SK-N-SH treated with all-trans-retinoic acid at 6 μM for 48 hours (cell line): ENCODE data around the gene SMTNL2.

Source experiments
- ATAC-seq: fragments of 200-7000 bp; cut with Tn5 transposase; 3 replicates; pipeline ENCODE4 v1.9.1; 2020; ENCODE audit warnings: mild to moderate bottlenecking, moderate library complexity
- ARNTL ChIP-seq: fragments of 450-650 bp; formaldehyde crosslinking; IDR thresholded peaks from 2 replicates; pipeline ENCODE4 v1.5.0; 2020; ENCODE audit warnings: low read depth, mild to moderate bottlenecking, moderate library complexity, borderline replicate concordance
- BACH2 ChIP-seq: fragments of 250-450 bp; sonication (Bioruptor Pico); IDR thresholded peaks from 2 replicates; pipeline ENCODE4 v1.9.0; 2021; ENCODE audit warnings: mild to moderate bottlenecking, borderline replicate concordance
- CSDC2 ChIP-seq: fragments of 250-450 bp; sonication (Bioruptor Pico); IDR thresholded peaks from 2 replicates; pipeline ENCODE4 v1.5.0; 2020; ENCODE audit warnings: mild to moderate bottlenecking, moderate library complexity
- ESRRG ChIP-seq: fragments of 250-450 bp; sonication (Bioruptor Pico); IDR thresholded peaks from 2 replicates; pipeline ENCODE4 v1.6.1; 2021; ENCODE audit warnings: mild to moderate bottlenecking
- GLIS3 ChIP-seq: fragments of 250-450 bp; sonication (Bioruptor Pico); IDR thresholded peaks from 2 replicates; pipeline ENCODE4 v1.5.0; 2020; ENCODE audit warnings: mild to moderate bottlenecking, moderate library complexity
- ISL1 ChIP-seq: fragments of 250-450 bp; sonication (Bioruptor Pico); IDR thresholded peaks from 2 replicates; pipeline ENCODE4 v2.1.2; 2022; ENCODE audit warnings: mild to moderate bottlenecking, moderate library complexity
- OSR1 ChIP-seq: fragments of 250-450 bp; sonication (Bioruptor Pico); IDR thresholded peaks from 2 replicates; pipeline ENCODE4 v1.8.0; 2022; ENCODE audit warnings: moderate library complexity, mild to moderate bottlenecking, inconsistent platforms
- PPARA ChIP-seq: fragments of 250-450 bp; sonication (Bioruptor Pico); IDR thresholded peaks from 2 replicates; pipeline ENCODE4 v1.5.0; 2020; ENCODE audit warnings: mild to moderate bottlenecking, borderline replicate concordance
- RARB ChIP-seq: fragments of 250-450 bp; sonication (Bioruptor Pico); IDR thresholded peaks from 2 replicates; pipeline ENCODE4 v1.8.0; 2021; ENCODE audit warnings: mild to moderate bottlenecking, moderate library complexity
- TCF4 ChIP-seq: fragments of 250-450 bp; sonication (Bioruptor Pico); IDR thresholded peaks from 2 replicates; pipeline ENCODE4 v1.8.0; 2021; ENCODE audit warnings: mild to moderate bottlenecking, moderate library complexity, borderline replicate concordance
- TOX ChIP-seq: fragments of 250-450 bp; sonication (Bioruptor Pico); IDR thresholded peaks from 2 replicates; pipeline ENCODE4 v1.8.0; 2021; ENCODE audit warnings: mild to moderate bottlenecking, moderate library complexity, borderline replicate concordance
- ZC3H10 ChIP-seq: fragments of 250-450 bp; sonication (Bioruptor Pico); IDR thresholded peaks from 2 replicates; pipeline ENCODE4 v1.5.1; 2021; ENCODE audit warnings: mild to moderate bottlenecking, moderate library complexity
- ZFP3 ChIP-seq: fragments of 250-450 bp; sonication (Bioruptor Pico); IDR thresholded peaks from 2 replicates; pipeline ENCODE4 v1.5.0; 2020; ENCODE audit warnings: mild to moderate bottlenecking, moderate library complexity
- ZFP30 ChIP-seq: fragments of 450-650 bp; formaldehyde crosslinking; IDR thresholded peaks from 2 replicates; pipeline ENCODE4 v1.5.0; 2022; ENCODE audit warnings: mild to moderate bottlenecking, moderate library complexity
- ZNF565 ChIP-seq: fragments of 450-650 bp; formaldehyde crosslinking; conservative IDR thresholded peaks from 2 replicates; pipeline ENCODE4 v1.5.0; 2020; ENCODE audit warnings: low read depth, mild to moderate bottlenecking, moderate library complexity
- ZNF70 ChIP-seq: fragments of 450-650 bp; formaldehyde crosslinking; IDR thresholded peaks from 2 replicates; pipeline ENCODE4 v1.5.0; 2020; ENCODE audit warnings: mild to moderate bottlenecking, moderate library complexity
- ZNF8 ChIP-seq: fragments of 450-650 bp; formaldehyde crosslinking; IDR thresholded peaks from 2 replicates; pipeline ENCODE4 v1.5.0; 2020; ENCODE audit warnings: mild to moderate bottlenecking, moderate library complexity
- TF ChIP-seq, protein P1 (sequence below): fragments of 250-450 bp; sonication (Bioruptor Pico); IDR thresholded peaks from 2 replicates; pipeline ENCODE4 v1.8.0; 2020; ENCODE audit warnings: mild to moderate bottlenecking, moderate library complexity, borderline replicate concordance
- TF ChIP-seq, protein P2 (sequence below): fragments of 250-450 bp; sonication (Bioruptor Pico); IDR thresholded peaks from 2 replicates; pipeline ENCODE4 v1.8.0; 2021; ENCODE audit warnings: low read depth, mild to moderate bottlenecking, moderate library complexity, borderline replicate concordance
- TF ChIP-seq, protein P3 (sequence below): fragments of 250-450 bp; sonication (Bioruptor Pico); IDR thresholded peaks from 2 replicates; pipeline ENCODE4 v1.5.1; 2021; ENCODE audit warnings: mild to moderate bottlenecking, moderate library complexity
- TF ChIP-seq, protein P4 (sequence below): fragments of 250-450 bp; sonication (Bioruptor Pico); IDR thresholded peaks from 2 replicates; pipeline ENCODE4 v1.5.0; 2020; ENCODE audit warnings: mild to moderate bottlenecking, moderate library complexity

The SMTNL2 gene

DNA sequence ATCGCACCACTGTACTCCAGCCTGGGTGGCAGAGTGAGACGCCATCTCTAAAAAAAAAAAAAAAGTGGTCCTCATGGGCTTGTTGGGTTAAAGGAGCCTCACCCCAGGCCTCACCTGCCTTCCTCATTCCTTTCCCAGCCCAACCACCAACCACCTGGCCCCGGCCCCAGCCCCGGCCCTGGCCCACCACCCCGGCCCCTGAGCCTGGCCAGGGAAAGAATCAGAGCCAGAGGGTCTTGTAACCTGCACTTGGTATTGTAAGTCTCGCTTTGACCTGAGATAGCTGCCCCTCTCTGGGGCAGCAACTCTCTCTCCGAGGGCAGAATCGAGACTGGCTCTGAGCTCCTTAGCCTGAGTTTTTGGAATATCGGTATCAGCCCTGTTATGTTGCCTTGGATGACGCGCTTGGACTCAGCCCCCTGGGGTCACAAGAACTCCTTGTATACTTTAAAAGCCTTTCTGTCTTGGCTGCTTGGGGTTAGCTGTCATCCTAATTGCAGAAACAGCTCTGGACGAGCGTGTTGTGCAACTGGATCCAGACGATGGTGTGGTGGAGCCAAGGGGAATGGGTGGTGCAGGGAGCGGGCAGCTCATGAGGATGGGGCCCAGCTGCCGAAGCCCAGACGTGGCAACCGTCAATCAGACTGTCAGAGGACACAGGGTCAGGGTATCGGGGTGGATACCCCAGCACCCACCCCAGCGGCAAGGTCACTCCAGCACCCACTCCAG, 14.6 kb downstream of the SMTNL2 start (continued):
- no peak for TF ChIP-seq BACH2 (CRISPR knock-in tag)
- TF ChIP-seq, all 23 proteins: peak for 0

DNA sequence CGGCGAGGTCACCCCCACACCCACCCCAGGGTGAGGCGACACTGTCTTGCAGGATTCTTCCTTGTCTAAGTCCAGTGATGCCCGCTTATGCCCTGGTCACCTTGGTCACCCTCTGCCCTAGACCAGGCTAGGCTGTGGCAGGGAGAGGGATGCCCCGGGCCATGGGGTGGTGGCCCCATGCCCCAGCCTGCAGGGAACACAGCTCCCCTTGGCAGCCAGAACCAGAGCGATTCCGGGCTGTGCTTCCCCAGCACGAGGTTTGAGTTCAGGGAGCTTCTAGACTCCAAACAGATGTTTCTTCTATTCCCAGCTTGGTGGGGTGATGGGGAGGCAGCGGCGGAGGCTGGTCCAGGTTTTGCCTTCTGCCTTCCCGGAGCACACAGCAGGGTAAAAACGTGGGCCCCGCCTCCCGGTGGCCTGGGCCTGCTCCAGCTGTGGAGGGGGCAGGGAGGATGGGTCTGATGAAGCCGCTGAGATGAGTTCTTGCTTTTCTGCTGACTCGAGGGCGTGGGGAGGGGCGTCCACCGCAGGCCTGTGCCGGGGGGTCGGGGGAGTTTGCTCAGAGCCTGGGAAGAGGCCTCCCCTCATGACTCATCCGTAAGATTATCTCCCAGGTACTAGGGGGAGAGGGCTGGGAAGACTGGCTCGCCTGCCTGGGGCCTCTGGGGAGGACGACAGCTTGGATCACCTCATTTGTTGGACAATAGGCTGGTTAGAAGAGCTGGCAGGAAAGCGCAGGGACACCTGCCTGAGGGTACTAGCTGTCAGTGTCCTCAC, 15.4 kb downstream of the SMTNL2 start:
- ATAC-seq, result peak; percentile 19; the same call in 2 of the 3 replicates
- TF ChIP-seq ZNF565 (CRISPR knock-in tag), result no peak
- no peak for TF ChIP-seq ZFP30 (CRISPR knock-in tag)
- no peak for TF ChIP-seq PPARA
- TF ChIP-seq ZNF8 (CRISPR knock-in tag), result no peak
- TF ChIP-seq, protein P1, sequence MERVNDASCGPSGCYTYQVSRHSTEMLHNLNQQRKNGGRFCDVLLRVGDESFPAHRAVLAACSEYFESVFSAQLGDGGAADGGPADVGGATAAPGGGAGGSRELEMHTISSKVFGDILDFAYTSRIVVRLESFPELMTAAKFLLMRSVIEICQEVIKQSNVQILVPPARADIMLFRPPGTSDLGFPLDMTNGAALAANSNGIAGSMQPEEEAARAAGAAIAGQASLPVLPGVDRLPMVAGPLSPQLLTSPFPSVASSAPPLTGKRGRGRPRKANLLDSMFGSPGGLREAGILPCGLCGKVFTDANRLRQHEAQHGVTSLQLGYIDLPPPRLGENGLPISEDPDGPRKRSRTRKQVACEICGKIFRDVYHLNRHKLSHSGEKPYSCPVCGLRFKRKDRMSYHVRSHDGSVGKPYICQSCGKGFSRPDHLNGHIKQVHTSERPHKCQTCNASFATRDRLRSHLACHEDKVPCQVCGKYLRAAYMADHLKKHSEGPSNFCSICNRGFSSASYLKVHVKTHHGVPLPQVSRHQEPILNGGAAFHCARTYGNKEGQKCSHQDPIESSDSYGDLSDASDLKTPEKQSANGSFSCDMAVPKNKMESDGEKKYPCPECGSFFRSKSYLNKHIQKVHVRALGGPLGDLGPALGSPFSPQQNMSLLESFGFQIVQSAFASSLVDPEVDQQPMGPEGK (CRISPR knock-in tag), result no peak
- no peak for TF ChIP-seq CSDC2 (CRISPR knock-in tag)
- TF ChIP-seq, protein P2, sequence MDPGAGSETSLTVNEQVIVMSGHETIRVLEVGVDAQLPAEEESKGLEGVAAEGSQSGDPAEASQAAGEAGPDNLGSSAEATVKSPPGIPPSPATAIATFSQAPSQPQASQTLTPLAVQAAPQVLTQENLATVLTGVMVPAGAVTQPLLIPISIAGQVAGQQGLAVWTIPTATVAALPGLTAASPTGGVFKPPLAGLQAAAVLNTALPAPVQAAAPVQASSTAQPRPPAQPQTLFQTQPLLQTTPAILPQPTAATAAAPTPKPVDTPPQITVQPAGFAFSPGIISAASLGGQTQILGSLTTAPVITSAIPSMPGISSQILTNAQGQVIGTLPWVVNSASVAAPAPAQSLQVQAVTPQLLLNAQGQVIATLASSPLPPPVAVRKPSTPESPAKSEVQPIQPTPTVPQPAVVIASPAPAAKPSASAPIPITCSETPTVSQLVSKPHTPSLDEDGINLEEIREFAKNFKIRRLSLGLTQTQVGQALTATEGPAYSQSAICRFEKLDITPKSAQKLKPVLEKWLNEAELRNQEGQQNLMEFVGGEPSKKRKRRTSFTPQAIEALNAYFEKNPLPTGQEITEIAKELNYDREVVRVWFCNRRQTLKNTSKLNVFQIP (CRISPR knock-in tag), result no peak
- TF ChIP-seq, protein P3, sequence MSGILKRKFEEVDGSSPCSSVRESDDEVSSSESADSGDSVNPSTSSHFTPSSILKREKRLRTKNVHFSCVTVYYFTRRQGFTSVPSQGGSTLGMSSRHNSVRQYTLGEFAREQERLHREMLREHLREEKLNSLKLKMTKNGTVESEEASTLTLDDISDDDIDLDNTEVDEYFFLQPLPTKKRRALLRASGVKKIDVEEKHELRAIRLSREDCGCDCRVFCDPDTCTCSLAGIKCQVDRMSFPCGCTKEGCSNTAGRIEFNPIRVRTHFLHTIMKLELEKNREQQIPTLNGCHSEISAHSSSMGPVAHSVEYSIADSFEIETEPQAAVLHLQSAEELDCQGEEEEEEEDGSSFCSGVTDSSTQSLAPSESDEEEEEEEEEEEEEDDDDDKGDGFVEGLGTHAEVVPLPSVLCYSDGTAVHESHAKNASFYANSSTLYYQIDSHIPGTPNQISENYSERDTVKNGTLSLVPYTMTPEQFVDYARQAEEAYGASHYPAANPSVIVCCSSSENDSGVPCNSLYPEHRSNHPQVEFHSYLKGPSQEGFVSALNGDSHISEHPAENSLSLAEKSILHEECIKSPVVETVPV (CRISPR knock-in tag), result no peak
- TF ChIP-seq OSR1 (CRISPR knock-in tag), result no peak
- no peak for TF ChIP-seq ISL1 (CRISPR knock-in tag)
- no peak for TF ChIP-seq ZNF70 (CRISPR knock-in tag)
- no peak for TF ChIP-seq TCF4 (CRISPR knock-in tag)
- TF ChIP-seq, protein P4, sequence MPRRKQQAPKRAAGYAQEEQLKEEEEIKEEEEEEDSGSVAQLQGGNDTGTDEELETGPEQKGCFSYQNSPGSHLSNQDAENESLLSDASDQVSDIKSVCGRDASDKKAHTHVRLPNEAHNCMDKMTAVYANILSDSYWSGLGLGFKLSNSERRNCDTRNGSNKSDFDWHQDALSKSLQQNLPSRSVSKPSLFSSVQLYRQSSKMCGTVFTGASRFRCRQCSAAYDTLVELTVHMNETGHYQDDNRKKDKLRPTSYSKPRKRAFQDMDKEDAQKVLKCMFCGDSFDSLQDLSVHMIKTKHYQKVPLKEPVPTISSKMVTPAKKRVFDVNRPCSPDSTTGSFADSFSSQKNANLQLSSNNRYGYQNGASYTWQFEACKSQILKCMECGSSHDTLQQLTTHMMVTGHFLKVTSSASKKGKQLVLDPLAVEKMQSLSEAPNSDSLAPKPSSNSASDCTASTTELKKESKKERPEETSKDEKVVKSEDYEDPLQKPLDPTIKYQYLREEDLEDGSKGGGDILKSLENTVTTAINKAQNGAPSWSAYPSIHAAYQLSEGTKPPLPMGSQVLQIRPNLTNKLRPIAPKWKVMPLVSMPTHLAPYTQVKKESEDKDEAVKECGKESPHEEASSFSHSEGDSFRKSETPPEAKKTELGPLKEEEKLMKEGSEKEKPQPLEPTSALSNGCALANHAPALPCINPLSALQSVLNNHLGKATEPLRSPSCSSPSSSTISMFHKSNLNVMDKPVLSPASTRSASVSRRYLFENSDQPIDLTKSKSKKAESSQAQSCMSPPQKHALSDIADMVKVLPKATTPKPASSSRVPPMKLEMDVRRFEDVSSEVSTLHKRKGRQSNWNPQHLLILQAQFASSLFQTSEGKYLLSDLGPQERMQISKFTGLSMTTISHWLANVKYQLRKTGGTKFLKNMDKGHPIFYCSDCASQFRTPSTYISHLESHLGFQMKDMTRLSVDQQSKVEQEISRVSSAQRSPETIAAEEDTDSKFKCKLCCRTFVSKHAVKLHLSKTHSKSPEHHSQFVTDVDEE (CRISPR knock-in tag), result no peak
- TF ChIP-seq ZFP3, result no peak
- no peak for TF ChIP-seq ARNTL
- no peak for TF ChIP-seq TOX
- TF ChIP-seq RARB, result no peak
- TF ChIP-seq ZC3H10 (CRISPR knock-in tag), result no peak

DNA sequence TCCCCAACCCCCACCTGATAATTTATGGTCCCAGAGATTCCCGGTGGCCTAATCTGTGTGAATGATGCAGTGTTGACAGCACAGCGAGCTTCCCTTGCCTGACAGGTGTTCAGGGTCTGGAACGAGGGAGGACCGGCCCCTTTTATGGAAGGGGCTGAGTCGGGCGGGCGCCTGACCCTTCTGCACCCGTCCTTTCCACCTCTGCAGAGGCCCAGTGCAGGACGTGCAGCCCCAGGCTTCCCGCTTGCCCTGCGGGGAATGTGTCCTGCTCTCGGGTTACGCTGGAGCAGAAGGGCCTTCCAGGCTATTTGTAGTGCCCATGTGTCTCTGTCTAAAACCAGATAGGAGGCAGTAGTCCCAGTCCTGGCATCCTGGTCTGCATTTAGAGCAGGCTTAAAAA, 16.2 kb downstream of the SMTNL2 start:
- TF ChIP-seq BACH2 (CRISPR knock-in tag), result no peak
- TF ChIP-seq, protein P4 (CRISPR knock-in tag), result no peak
- no peak for TF ChIP-seq ESRRG (CRISPR knock-in tag)
- TF ChIP-seq TCF4 (CRISPR knock-in tag), result no peak
- no peak for TF ChIP-seq GLIS3 (CRISPR knock-in tag)
- TF ChIP-seq CSDC2 (CRISPR knock-in tag), result no peak
- TF ChIP-seq, protein P2 (CRISPR knock-in tag), result no peak
- no peak for TF ChIP-seq ZFP30 (CRISPR knock-in tag)
- no peak for TF ChIP-seq ZFP3
- no peak for TF ChIP-seq PPARA
- ATAC-seq, result no peak; the same call in 2 of the 3 replicates
